HepG2 (cell line): ENCODE results near the gene NDUFAF8. TPM values are rescaled to one million over a fixed set of nuclear protein-coding genes. Genes with fewer than 3 reads are reported as not detected.

Source experiments
- ATAC-seq: fragments of 200-7000 bp; cut with Tn5 transposase; 3 replicates; pipeline ENCODE4 v1.9.1; 2020; ENCODE audit warnings: mild to moderate bottlenecking, moderate library complexity
- BruUV-seq: library from RNA; stranded (reverse); fragments of 400-500 nt; replicated peaks from 2 replicates; lab custom pipeline; 2021; lab: Mats Ljungman, UMichigan
- CTCF ChIA-PET: fragments of 300-600 bp; formaldehyde crosslinking; extraction: SDS; loops from one replicate; lab custom pipeline; 2021; ENCODE audit warnings: low total read pairs, inconsistent platforms, low intra/inter-chr PET ratio; lab: Yijun Ruan, JAX
- POLR2A ChIA-PET: fragments of 350-600 bp; sonication (Branson Sonifier 250); formaldehyde crosslinking; loops from one replicate; lab custom pipeline; 2020; ENCODE audit warnings: antibody characterized with exemption, inconsistent platforms; lab: Yijun Ruan, JAX
- DNase-seq: peaks from one replicate; pipeline ENCODE4 v3.0.0-alpha.2; 2015; ENCODE audit warnings: low spot score
- FAIRE-seq: peaks from 3 replicates; lab custom pipeline; 2011; peaks lifted over from hg19 to GRCh38; lab: Jason Lieb, UNC
- H2AFZ ChIP-seq: one replicate; pipeline ENCODE4 v1.6.1; 2011; ENCODE audit warnings: low read length, inconsistent platforms
- H3K27ac ChIP-seq: fragments of 300-600 bp; 3 replicates; pipeline ENCODE4 v1.8.0; 2011; ENCODE audit warnings: mixed run types, mild to moderate bottlenecking, mixed read lengths, low read length, inconsistent platforms; ENCODE audit not compliant: insufficient read depth; ENCODE audit errors: extremely low read length
- H3K27me3 ChIP-seq, 2 experiments: fragments of 200-600 bp in 1 of 2; 2 replicates in 1 of 2; 3 replicates in 1 of 2; pipeline versions ENCODE4 v1.6.0 to v1.8.0; 2011; ENCODE audit warnings: low read length in 2 of 2, mild to moderate bottlenecking in 2 of 2, moderate library complexity in 2 of 2, inconsistent platforms in 1 of 2; ENCODE audit not compliant: insufficient read depth in 2 of 2, control insufficient read depth in 1 of 2
- H3K36me3 ChIP-seq, 2 experiments: fragments of 200-600 bp in 1 of 2; replicated peaks in 1 of 2; 2 replicates in 1 of 2; 3 replicates in 1 of 2; pipeline versions ENCODE4 v1.5.1 to v1.8.0; 2011; ENCODE audit warnings: low read length in 2 of 2, inconsistent platforms in 1 of 2; ENCODE audit not compliant: insufficient read depth in 2 of 2, control insufficient read depth in 1 of 2
- H3K4me1 ChIP-seq: 2 replicates; pipeline ENCODE4 v1.5.1; 2012; ENCODE audit warnings: low read length, inconsistent platforms; ENCODE audit not compliant: insufficient read depth
- H3K4me2 ChIP-seq: 2 replicates; pipeline ENCODE4 v1.6.0; 2011; ENCODE audit warnings: low read depth, low read length, inconsistent platforms
- H3K4me3 ChIP-seq, 3 experiments: fragments of 200-600 bp in 1 of 3; sonication (generic), shearing (Covaris generic) in 1 of 3; replicated peaks in 1 of 3; 2 replicates each; pipeline ENCODE4 v1.5.1; 2011 to 2016; ENCODE audit warnings: low read length in 3 of 3, inconsistent platforms in 2 of 3, low read depth in 2 of 3, mild to moderate bottlenecking in 2 of 3, control low read depth in 1 of 3, mixed read lengths in 1 of 3; ENCODE audit not compliant: insufficient read depth in 1 of 3
- H3K79me2 ChIP-seq: one replicate; pipeline ENCODE4 v1.6.1; 2011; ENCODE audit warnings: low read length, inconsistent platforms; ENCODE audit not compliant: insufficient read depth
- H3K9ac ChIP-seq: 2 replicates; pipeline ENCODE4 v1.6.0; 2011; ENCODE audit warnings: mild to moderate bottlenecking, low read depth, low read length, inconsistent platforms; ENCODE audit not compliant: insufficient read depth
- H3K9me3 ChIP-seq: 2 replicates; pipeline ENCODE4 v1.5.1; 2012; ENCODE audit warnings: mild to moderate bottlenecking, low read length
- H4K20me1 ChIP-seq: 2 replicates; pipeline ENCODE4 v1.6.0; 2011; ENCODE audit warnings: inconsistent platforms, mild to moderate bottlenecking, low read length, moderate library complexity; ENCODE audit not compliant: insufficient read depth
- AGO1 ChIP-seq: fragments of 200-400 bp; formaldehyde crosslinking; IDR thresholded peaks from 2 replicates; pipeline ENCODE4 v1.6.1; 2017; ENCODE audit warnings: mild to moderate bottlenecking, low read depth, low read length, moderate library complexity; ENCODE audit not compliant: poor library complexity, severe bottlenecking
- GFI1 ChIP-seq: sonication (generic); formaldehyde crosslinking; IDR thresholded peaks from 2 replicates; pipeline ENCODE4 v1.5.0; 2020; ENCODE audit warnings: missing genetic modification reagents, mild to moderate bottlenecking, borderline replicate concordance
- HDAC1 ChIP-seq: sonication (generic); formaldehyde crosslinking; IDR thresholded peaks from 2 replicates; pipeline ENCODE4 v1.5.1; 2020; ENCODE audit warnings: mild to moderate bottlenecking, missing genetic modification reagents
- HES4 ChIP-seq: sonication (generic); formaldehyde crosslinking; IDR thresholded peaks from 2 replicates; pipeline ENCODE4 v1.9.0; 2021; ENCODE audit warnings: mild to moderate bottlenecking, missing genetic modification reagents, borderline replicate concordance
- ZBTB1 ChIP-seq: sonication (generic); formaldehyde crosslinking; IDR thresholded peaks from 2 replicates; pipeline ENCODE4 v1.4.0; 2020; ENCODE audit warnings: missing genetic modification reagents, borderline replicate concordance
- ZNF180 ChIP-seq: sonication (generic); formaldehyde crosslinking; IDR thresholded peaks from 2 replicates; pipeline ENCODE4 v1.4.0; 2020; ENCODE audit warnings: low read depth, missing genetic modification reagents, borderline replicate concordance
- ZNF205 ChIP-seq: IDR thresholded peaks from 2 replicates; pipeline ENCODE4 v1.6.1; 2018; ENCODE audit warnings: missing biosample characterization, missing genetic modification reagents
- ZNF432 ChIP-seq: sonication (generic); formaldehyde crosslinking; IDR thresholded peaks from 2 replicates; pipeline ENCODE4 v1.5.0; 2020; ENCODE audit warnings: missing genetic modification reagents, mild to moderate bottlenecking, borderline replicate concordance
- ZNF598 ChIP-seq: sonication (generic); formaldehyde crosslinking; IDR thresholded peaks from 2 replicates; pipeline ENCODE4 v1.5.1; 2020; ENCODE audit warnings: mild to moderate bottlenecking, missing genetic modification reagents, borderline replicate concordance
- WGBS: methylation state at CpG from one replicate; pipeline ENCODE4 v1.1.6; 2017; ENCODE audit warnings: low lambda C conversion rate; 5-methylcytosine and 5-hydroxymethylcytosine counted together
- in situ Hi-C: cut with HindIII; loops from 2 replicates; pipeline ENCODE4 v1.10.0; 2017; ENCODE audit warnings: low pct_unique_long_range_greater_than_20kb; ENCODE audit not compliant: extremely low pct_ligation_motif_present
- intact Hi-C: fragments of 100-400 bp; cut with micrococcal nuclease; formaldehyde crosslinking; loops from one replicate; pipeline ENCODE4 v1.10.0; 2022; ENCODE audit not compliant: unreplicated experiment
- polyA plus RNA-seq, 8 experiments: library from polyadenylated mRNA; depleted of rRNA in 3 of 8; stranded (reverse) in 7 of 8; unstranded in 1 of 8; fragments of >200 nt; fragmentation: Illumina TruSeq in 4 of 8; extraction: Trizol in 4 of 8; gene quantifications; 2 replicates each; pipeline versions ENCODE4 v1.2.1 to v1.2.3, GENCODE V29; 2011 to 2016; ENCODE audit warnings: low read depth in 4 of 8, missing spikeins in 1 of 8, mixed read lengths in 1 of 8; ENCODE audit not compliant: insufficient read depth in 1 of 8
- total RNA-seq, 5 experiments: library from RNA; depleted of rRNA; stranded (reverse); fragments of >200 nt; fragmentation: Illumina TruSeq; extraction: Trizol; gene quantifications; 2 replicates each; pipeline ENCODE4 v1.2.3, GENCODE V29; 2016; ENCODE audit warnings: low read depth in 1 of 5
- TF ChIP-seq, protein P1 (sequence below): sonication (generic); formaldehyde crosslinking; IDR thresholded peaks from 2 replicates; pipeline ENCODE4 v1.5.0; 2020; ENCODE audit warnings: mild to moderate bottlenecking, missing genetic modification reagents
- TF ChIP-seq, protein P2 (sequence below): IDR thresholded peaks from 2 replicates; pipeline ENCODE4 v1.6.1; 2012; ENCODE audit warnings: low read depth, low read length, improper control_type of control experiment
- TF ChIP-seq, protein P3 (sequence below): sonication (generic); formaldehyde crosslinking; IDR thresholded peaks from 2 replicates; pipeline ENCODE4 v1.9.0; 2021; ENCODE audit warnings: missing genetic modification reagents, borderline replicate concordance

NDUFAF8 gene
- total and polyA plus RNA-seq, 2 of the 13 experiments (the other 11 are each of a cell fraction or from before 2014, with no cell fraction given), result 75.6 to 233 TPM

DNA sequence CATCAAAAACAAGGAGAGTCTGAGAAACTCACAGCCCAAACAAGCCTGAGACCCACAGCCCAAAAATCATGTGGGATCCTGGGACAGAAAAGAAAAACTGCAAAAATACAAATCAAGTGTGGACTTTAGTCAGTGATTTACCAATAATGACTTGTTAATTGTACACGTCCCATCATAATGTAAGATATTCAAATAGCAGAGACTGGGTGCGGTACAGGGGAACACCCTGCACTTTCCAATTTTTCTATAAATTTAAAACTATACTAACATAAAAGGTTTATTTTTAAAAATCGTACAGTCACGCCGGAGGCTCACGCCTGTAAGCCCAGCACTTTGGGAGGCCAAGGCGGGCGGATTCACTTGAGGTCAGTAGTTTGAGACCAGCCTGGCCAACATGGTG is 25.1 kb upstream of the NDUFAF8 start:
- Histone ChIP-seq H3K4me1 (no peaks in the 10 kb centered on the region), H3K79me2 (no peaks in the 10 kb centered on the region), H2AFZ (no peak overlapping the region), H3K9me3 (no peaks in the 10 kb centered on the region), H3K9ac (no peak overlapping the region), H3K36me3 (peaks cover 5 to 15% of the 10 kb centered on the region in 2 experiments; a peak in 4 of 5 replicates), H4K20me1 (no peaks in the 10 kb centered on the region), H3K4me3 (no peak overlapping the region), H3K27ac (no peak overlapping the region), H3K4me2 (no peak overlapping the region), H3K27me3 (no peaks in the 10 kb centered on the region)
- no peak for FAIRE-seq
- BruUV-seq, result no TSS peak
- intact Hi-C loops, result no loop called here
- ChIA-PET CTCF (no interaction called here), POLR2A (no interaction called here)
- in situ Hi-C loops, result no loop called here
- 97% methylated on average over 8 of the region's 8 CpGs for WGBS
- no peak for ATAC-seq
- no peak for DNase-seq
- TF ChIP-seq ZNF432, result no peak

DNA sequence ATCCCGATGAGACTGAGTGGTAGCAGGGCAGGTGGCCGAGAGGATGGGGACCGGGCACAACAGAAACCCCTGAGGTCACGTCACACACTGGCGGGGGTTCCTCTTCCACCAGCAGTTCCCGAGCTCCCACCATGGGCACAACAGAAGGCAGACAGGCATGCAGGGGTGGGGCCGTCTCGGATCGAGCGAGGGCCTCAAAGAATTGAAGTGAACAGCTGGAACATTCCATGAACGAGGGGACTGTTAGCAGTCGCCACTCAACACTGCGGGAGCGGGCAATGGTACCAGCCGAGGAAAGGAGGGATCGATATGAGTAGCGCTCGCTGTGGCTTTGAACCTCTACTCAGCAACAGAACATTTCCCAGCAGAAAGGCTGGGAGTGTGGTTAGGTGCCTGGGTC is 21.6 kb upstream of the NDUFAF8 start:
- no peak overlapping the region for H3K4me2 ChIP-seq
- in situ Hi-C loops, result no loop called here
- peaks cover 10 to 18% of the 10 kb centered on the region in 2 experiments; a peak in 4 of 5 replicates for H3K36me3 ChIP-seq
- peaks cover 9% of the 10 kb centered on the region for H3K4me1 ChIP-seq
- intact Hi-C loops, result no loop called here
- no peaks in the 10 kb centered on the region for H3K9me3 ChIP-seq
- no peak overlapping the region for H3K9ac ChIP-seq
- H3K79me2 ChIP-seq, result peaks cover 12% of the 10 kb centered on the region
- POLR2A ChIA-PET, result no interaction called here
- WGBS, result 94% methylated on average over 17 of the region's 18 CpGs
- TF ChIP-seq, protein P1, sequence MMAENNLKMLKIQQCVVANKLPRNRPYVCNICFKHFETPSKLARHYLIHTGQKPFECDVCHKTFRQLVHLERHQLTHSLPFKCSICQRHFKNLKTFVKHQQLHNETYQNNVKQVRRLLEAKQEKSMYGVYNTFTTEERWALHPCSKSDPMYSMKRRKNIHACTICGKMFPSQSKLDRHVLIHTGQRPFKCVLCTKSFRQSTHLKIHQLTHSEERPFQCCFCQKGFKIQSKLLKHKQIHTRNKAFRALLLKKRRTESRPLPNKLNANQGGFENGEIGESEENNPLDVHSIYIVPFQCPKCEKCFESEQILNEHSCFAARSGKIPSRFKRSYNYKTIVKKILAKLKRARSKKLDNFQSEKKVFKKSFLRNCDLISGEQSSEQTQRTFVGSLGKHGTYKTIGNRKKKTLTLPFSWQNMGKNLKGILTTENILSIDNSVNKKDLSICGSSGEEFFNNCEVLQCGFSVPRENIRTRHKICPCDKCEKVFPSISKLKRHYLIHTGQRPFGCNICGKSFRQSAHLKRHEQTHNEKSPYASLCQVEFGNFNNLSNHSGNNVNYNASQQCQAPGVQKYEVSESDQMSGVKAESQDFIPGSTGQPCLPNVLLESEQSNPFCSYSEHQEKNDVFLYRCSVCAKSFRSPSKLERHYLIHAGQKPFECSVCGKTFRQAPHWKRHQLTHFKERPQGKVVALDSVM (CRISPR knock-in tag), result no peak
- TF ChIP-seq, protein P2, sequence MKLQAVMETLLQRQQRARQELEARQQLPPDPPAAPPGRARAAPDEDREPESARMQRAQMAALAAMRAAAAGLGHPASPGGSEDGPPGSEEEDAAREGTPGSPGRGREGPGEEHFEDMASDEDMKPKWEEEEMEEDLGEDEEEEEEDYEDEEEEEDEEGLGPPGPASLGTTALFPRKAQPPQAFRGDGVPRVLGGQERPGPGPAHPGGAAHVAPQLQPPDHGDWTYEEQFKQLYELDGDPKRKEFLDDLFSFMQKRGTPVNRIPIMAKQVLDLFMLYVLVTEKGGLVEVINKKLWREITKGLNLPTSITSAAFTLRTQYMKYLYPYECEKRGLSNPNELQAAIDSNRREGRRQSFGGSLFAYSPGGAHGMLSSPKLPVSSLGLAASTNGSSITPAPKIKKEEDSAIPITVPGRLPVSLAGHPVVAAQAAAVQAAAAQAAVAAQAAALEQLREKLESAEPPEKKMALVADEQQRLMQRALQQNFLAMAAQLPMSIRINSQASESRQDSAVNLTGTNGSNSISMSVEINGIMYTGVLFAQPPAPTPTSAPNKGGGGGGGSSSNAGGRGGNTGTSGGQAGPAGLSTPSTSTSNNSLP, result no peak
- TF ChIP-seq AGO1, result no peak
- no peak for TF ChIP-seq ZNF205 (CRISPR knock-in tag)
- TF ChIP-seq, protein P3, sequence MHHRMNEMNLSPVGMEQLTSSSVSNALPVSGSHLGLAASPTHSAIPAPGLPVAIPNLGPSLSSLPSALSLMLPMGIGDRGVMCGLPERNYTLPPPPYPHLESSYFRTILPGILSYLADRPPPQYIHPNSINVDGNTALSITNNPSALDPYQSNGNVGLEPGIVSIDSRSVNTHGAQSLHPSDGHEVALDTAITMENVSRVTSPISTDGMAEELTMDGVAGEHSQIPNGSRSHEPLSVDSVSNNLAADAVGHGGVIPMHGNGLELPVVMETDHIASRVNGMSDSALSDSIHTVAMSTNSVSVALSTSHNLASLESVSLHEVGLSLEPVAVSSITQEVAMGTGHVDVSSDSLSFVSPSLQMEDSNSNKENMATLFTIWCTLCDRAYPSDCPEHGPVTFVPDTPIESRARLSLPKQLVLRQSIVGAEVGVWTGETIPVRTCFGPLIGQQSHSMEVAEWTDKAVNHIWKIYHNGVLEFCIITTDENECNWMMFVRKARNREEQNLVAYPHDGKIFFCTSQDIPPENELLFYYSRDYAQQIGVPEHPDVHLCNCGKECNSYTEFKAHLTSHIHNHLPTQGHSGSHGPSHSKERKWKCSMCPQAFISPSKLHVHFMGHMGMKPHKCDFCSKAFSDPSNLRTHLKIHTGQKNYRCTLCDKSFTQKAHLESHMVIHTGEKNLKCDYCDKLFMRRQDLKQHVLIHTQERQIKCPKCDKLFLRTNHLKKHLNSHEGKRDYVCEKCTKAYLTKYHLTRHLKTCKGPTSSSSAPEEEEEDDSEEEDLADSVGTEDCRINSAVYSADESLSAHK (CRISPR knock-in tag), result no peak
- TF ChIP-seq ZNF598 (CRISPR knock-in tag), result no peak
- TF ChIP-seq HES4, result no peak
- TF ChIP-seq ZNF180, result no peak
- TF ChIP-seq ZBTB1 (CRISPR knock-in tag), result no peak
- no peak for TF ChIP-seq HDAC1 (CRISPR knock-in tag)
- TF ChIP-seq GFI1 (CRISPR knock-in tag), result no peak
- TF ChIP-seq, all 625 proteins: peak for 0
- no peak overlapping the region for H3K4me3 ChIP-seq
- no peak overlapping the region for H2AFZ ChIP-seq
- no TSS peak for BruUV-seq
- CTCF ChIA-PET, result no interaction called here
- no peaks in the 10 kb centered on the region for H3K27me3 ChIP-seq
- FAIRE-seq (no peak), DNase-seq (no peak), ATAC-seq (no peak)
- H3K27ac ChIP-seq, result no peak overlapping the region
- no peaks in the 10 kb centered on the region; the same call in 1 of the 2 replicates for H4K20me1 ChIP-seq
